Muscle of leg (tissue), 11 donors: ENCODE data around the gene TMIGD3. TPM values are rescaled to one million over a fixed set of nuclear protein-coding genes. Genes with fewer than 3 reads are reported as not detected.

Experiments
- DNase-seq: peaks from one replicate; pipeline ENCODE4 v3.0.0; 2013
- H3K27ac ChIP-seq: one replicate; pipeline ENCODE4 v1.5.1; 2013; ENCODE audit warnings: mild to moderate bottlenecking, low read length, control low read depth
- H3K27me3 ChIP-seq: one replicate; pipeline ENCODE4 v1.6.1; 2013; ENCODE audit warnings: low read length; ENCODE audit not compliant: control insufficient read depth, insufficient read depth
- H3K36me3 ChIP-seq: one replicate; pipeline ENCODE4 v1.6.1; 2013; ENCODE audit warnings: low read length; ENCODE audit not compliant: control insufficient read depth, insufficient read depth
- H3K4me1 ChIP-seq: one replicate; pipeline ENCODE4 v1.6.1; 2013; ENCODE audit warnings: low read length; ENCODE audit not compliant: control insufficient read depth, insufficient read depth
- H3K4me3 ChIP-seq: one replicate; pipeline ENCODE4 v1.5.1; 2013; ENCODE audit warnings: low read length, control low read depth
- H3K9me3 ChIP-seq: replicated peaks from 2 replicates; pipeline ENCODE4 v1.6.1; 2013; ENCODE audit warnings: low read depth, low read length; ENCODE audit not compliant: control insufficient read depth
- WGBS: methylation state at CpG from one replicate; pipeline ENCODE4 v1.1.5; 2013; ENCODE audit warnings: missing lambda C conversion rate; ENCODE audit not compliant: insufficient coverage; 5-methylcytosine and 5-hydroxymethylcytosine counted together
- polyA plus RNA-seq, 8 donors: library from polyadenylated mRNA; unstranded; fragments of 120-200 nt; gene quantifications; one replicate each; pipeline versions ENCODE4 v1.2.1 to v1.2.3, GENCODE V29; 2013; ENCODE audit warnings: inconsistent platforms in 1 of 8, low replicate concordance in 1 of 8; ENCODE audit not compliant: insufficient read length in 8 of 8, insufficient read depth in 1 of 8
- total RNA-seq: library from RNA; stranded (reverse); fragments of 120-200 nt; gene quantifications from one replicate; pipeline ENCODE4 v1.2.4, GENCODE V29; 2013

TMIGD3 gene
- total and polyA plus RNA-seq, 9 donors = 0.22 to 1.1 (median 0.66) TPM

- H3K27me3 ChIP-seq = no peaks in the 10 kb centered on the region
- H3K36me3 ChIP-seq = no peaks in the 10 kb centered on the region
- peak; percentile 17 for DNase-seq
- no peak overlapping the region for H3K27ac ChIP-seq
- 51% methylated on average over 6 of the region's 14 CpGs for WGBS
- no peak overlapping the region for H3K4me3 ChIP-seq
- H3K9me3 ChIP-seq = no peaks in the 10 kb centered on the region
- H3K4me1 ChIP-seq = no peaks in the 10 kb centered on the region
Observed at GRCh38 chr1:111535256-111536191, 32.1 kb upstream of the TMIGD3 start.

DNA sequence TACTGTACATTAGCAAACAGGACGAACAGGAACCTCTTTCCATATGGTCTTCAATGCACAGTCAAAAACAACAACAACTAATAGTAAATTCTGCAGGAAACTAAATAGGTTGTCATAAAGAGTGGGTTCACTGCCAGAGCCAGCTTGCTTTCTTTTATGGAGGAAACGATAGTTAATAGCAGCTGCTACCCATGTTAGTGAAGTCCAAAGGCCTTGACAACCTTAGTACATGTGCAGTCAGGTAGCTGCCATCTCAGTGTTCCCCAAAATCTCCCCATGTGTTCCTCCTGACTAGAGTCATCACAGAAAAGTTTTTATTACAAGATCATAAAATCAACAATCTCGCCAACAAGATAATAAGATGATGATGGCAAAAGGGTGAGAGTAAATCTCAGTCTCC lies 16.6 kb upstream of the TMIGD3 start:
- H3K36me3 ChIP-seq = no peaks in the 10 kb centered on the region
- peaks cover 12% of the 10 kb centered on the region for H3K27me3 ChIP-seq
- no peak overlapping the region for H3K4me3 ChIP-seq
- 80% methylated on average over 1 of the region's 3 CpGs for WGBS
- no peak overlapping the region for H3K27ac ChIP-seq
- no peaks in the 10 kb centered on the region for H3K9me3 ChIP-seq
- no peak for DNase-seq
- peaks cover 17% of the 10 kb centered on the region for H3K4me1 ChIP-seq

GRCh38 chr1:111517469-111518225 lies 14.2 kb upstream of the TMIGD3 start:
- Histone ChIP-seq H3K36me3 (no peaks in the 10 kb centered on the region), H3K4me3 (no peak overlapping the region), H3K9me3 (no peaks in the 10 kb centered on the region), H3K4me1 (peaks cover 19% of the 10 kb centered on the region), H3K27ac (no peak overlapping the region), H3K27me3 (peaks cover 13% of the 10 kb centered on the region)
- no CpG with 5 or more reads among the region's 1 CpG for WGBS
- DNase-seq = no peak

GRCh38 chr1:111516005-111516535 lies 12.6 kb upstream of the TMIGD3 start:
- 17% methylated on average over 9 of the region's 13 CpGs for WGBS
- no peaks in the 10 kb centered on the region for H3K36me3 ChIP-seq
- H3K4me1 ChIP-seq = peaks cover 19% of the 10 kb centered on the region
- DNase-seq = peak; percentile 69
- peak overlapping the region; percentile 84 for H3K27ac ChIP-seq
- H3K9me3 ChIP-seq = no peaks in the 10 kb centered on the region
- H3K4me3 ChIP-seq = peak overlapping the region; percentile 26
- H3K27me3 ChIP-seq = peaks cover 13% of the 10 kb centered on the region

- no peaks in the 10 kb centered on the region for H3K36me3 ChIP-seq
- H3K9me3 ChIP-seq = no peaks in the 10 kb centered on the region
- peak overlapping the region; percentile 26 for H3K4me3 ChIP-seq
- DNase-seq = peak; percentile 65
- peaks cover 13% of the 10 kb centered on the region for H3K27me3 ChIP-seq
- H3K4me1 ChIP-seq = peaks cover 19% of the 10 kb centered on the region
- 6% methylated on average over 39 of the region's 40 CpGs for WGBS
- peak overlapping the region; percentile 84 for H3K27ac ChIP-seq
Observed at GRCh38 chr1:111515291-111516004, 12.0 kb upstream of the TMIGD3 start.

GRCh38 chr1:111513410-111514020 lies 10.1 kb upstream of the TMIGD3 start:
- Histone ChIP-seq H3K9me3 (no peaks in the 10 kb centered on the region), H3K27me3 (peaks cover 13% of the 10 kb centered on the region), H3K4me3 (no peak overlapping the region), H3K4me1 (peaks cover 27% of the 10 kb centered on the region), H3K36me3 (no peaks in the 10 kb centered on the region), H3K27ac (no peak overlapping the region)
- peak; percentile 48 for DNase-seq
- WGBS = 65% methylated on average over 5 of the region's 8 CpGs

- no peak overlapping the region for H3K4me3 ChIP-seq
- WGBS = no CpG with 5 or more reads among the region's 3 CpGs
- peaks cover 13% of the 10 kb centered on the region for H3K27me3 ChIP-seq
- no peaks in the 10 kb centered on the region for H3K36me3 ChIP-seq
- no peak for DNase-seq
- H3K27ac ChIP-seq = no peak overlapping the region
- peaks cover 28% of the 10 kb centered on the region for H3K4me1 ChIP-seq
- no peaks in the 10 kb centered on the region for H3K9me3 ChIP-seq
Observed at GRCh38 chr1:111512931-111513330, 9.5 kb upstream of the TMIGD3 start.

DNA sequence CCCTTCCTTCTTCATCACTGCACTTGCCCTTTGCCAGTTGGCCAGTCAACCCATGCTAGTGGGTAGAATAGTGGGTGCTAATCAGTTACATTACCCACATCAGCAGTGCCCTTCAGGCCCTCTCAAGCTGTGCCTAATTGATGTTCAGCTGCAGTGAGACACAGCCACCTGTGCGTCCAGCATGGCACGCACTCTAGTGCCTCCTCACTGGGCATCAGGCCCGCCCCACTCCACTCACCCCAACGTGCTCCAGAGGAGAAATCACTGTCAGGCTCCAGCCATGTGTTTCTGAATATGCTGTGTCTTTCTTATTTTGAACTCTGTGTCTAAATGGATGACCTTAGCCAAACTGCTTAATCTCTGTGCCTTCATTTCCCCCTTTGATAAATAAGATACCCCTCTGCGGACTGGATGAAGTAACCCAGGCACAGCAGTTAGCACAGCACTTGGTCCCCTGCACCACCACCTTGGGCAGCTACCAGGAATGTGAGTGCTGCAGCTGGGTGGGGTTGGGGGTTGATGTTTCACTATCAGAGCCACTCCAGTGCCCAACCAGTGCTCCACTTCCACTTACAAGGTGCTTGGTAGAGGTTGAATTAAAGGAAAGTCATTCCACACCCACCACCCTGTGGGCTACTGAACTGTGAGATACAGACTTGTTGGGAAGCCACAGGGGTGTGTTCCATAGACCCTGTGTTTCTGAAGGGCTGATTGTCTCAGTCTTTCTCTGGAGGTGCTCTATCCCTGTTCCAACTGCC lies 8.9 kb upstream of the TMIGD3 start:
- Histone ChIP-seq H3K4me3 (no peak overlapping the region), H3K27me3 (peaks cover 13% of the 10 kb centered on the region), H3K4me1 (peaks cover 35% of the 10 kb centered on the region), H3K27ac (no peak overlapping the region), H3K9me3 (no peaks in the 10 kb centered on the region), H3K36me3 (no peaks in the 10 kb centered on the region)
- DNase-seq = no peak
- WGBS = 90% methylated on average over 2 of the region's 5 CpGs

DNA sequence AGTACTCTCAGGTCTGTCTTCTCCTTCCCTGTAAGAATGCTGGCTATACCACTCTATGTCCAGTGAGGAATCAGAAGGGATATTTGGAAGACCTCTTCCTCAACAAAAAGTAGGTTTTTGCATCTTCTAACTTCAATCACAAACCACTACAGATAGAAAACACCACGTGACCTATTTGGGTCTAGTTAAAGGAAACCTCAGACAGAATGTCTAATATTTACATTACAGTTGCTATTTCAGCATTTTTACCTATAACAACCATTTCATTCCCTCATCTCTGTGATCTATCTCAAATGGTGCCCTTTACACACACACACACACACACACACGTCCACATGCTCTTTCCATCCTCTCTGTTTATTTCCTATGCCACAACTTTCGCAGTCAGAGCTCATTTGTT lies 7.9 kb upstream of the TMIGD3 start:
- Histone ChIP-seq H3K4me3 (no peak overlapping the region), H3K4me1 (peaks cover 35% of the 10 kb centered on the region), H3K9me3 (no peaks in the 10 kb centered on the region), H3K27ac (no peak overlapping the region), H3K27me3 (peaks cover 11% of the 10 kb centered on the region), H3K36me3 (no peaks in the 10 kb centered on the region)
- DNase-seq = no peak
- WGBS = 67% methylated on average over 1 of the region's 3 CpGs
